GM21723 (cell line): ENCODE measurements around the gene THRB.

Experiments
- ATAC-seq: cut with Tn5 transposase; IDR thresholded peaks from one replicate; pipeline ENCODE4 v1.9.1; 2021; ENCODE audit warnings: mild to moderate bottlenecking, moderate library complexity; ENCODE audit not compliant: unreplicated experiment

THRB gene

DNA sequence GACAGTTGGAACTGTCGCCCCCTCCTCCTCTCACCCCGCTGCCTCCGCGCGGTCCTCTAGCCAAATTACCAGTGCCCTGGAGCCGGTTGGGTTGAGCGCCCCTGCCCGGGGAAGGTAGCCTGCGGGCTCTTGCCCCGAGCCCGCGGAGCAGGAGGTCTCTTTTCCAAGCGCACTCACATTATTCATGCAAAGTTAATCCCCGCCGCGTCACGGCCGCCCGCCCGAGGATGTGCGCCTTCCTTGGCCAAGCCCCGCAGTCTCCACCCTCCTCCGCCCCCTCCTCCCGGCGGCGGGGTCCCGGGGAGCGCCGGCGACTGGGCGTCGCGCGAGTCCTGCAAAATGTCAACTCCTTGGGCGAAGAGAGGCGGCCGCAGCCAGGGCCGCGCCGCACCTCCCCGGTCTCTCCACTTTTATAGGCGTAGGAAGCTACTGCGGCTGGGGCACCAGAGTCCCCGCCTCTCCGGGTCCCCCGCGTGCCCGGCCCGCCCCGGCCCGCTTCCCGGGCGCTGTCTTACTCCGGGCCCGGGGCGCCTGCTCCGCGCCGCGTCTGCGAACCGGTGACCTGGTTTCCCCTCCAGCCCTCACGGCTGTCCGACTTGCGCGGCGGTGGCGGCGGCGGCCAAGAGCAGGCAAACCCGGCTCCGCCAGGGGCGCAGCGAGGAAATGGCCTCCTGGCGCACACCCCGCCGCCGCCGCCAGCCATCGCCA lies at the start of gene THRB:
Gene THRB, minus strand, starts transcription at position 233 of the 708 bp plus-strand sequence.
- peak; percentile 59 for ATAC-seq

DNA sequence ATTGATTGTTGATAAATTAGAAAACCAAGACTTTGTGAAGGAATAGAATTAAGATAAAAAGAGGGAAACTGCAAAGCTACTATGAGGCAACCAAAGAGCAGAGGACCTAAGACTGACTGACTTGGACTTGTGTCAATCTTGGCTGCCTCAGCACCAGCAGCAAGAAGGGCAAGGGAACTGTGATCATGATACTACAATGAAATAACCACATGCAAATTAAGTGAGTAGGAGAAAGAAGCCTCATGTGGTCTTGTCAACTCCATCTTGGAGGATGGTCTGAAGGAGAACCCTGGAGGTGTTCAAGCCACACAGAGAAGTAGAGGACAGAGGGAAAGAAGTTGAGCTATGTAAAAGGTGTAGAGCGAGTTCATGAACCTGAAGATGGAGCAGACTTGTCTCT lies 47.3 kb upstream of the THRB start:
- ATAC-seq: no peak

DNA sequence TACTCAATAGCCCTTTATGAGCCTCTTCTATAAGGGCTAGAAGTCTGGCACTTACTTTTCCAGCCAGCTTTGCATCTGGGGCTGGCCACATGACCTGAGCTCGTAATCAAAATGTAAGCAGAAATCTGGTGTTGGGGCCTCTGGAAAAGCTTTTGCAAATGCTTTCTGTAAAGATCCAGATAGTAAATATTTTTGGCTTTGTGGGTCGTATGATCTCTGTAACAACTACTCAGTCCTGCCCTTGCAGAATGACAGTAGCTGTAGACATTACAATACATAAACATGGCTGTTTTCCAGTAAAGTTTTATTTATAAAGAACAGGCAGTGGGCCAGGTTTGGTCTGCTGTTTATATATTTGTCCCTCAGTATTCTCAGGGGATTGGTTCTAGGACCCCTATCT lies 46.2 kb upstream of the THRB start:
- ATAC-seq: no peak

DNA sequence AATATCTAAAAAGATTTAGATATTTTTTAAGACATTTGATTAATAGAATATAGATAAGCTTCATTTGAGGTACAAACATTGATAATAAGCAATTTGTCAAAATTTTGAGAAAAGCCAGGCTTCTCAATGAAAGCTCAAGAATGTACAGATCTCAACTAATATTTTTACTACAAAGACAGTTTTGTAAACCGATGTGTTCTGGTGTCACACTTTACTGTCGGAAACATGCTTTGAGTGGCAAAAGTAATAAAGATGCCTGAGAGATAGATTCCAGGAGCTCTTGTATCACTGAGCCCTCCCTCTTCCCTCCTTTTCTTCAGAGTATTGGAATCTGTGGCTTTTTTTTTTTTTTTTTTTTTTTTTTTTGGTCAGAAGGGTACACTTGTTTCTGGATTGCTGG lies 45.0 kb upstream of the THRB start:
- ATAC-seq: no peak

DNA sequence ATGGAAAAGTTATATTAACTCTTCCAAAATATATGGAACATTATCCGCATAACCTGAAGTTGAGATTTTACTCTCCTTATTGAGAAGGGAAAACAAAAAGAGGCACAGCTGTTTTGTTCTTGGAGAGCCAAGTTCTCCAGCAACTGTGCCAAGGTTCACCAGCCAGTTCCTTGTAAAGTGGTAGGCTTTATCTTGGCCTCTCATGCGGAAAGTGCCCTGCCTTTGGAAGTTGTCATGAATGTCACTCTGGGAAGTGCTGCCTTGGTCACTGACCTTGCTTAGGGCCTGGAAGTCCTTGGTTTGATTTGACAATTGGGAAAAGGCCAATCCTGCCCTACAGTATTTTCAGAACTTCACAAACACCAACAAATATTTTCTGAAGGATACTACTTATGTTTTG lies 44.2 kb upstream of the THRB start:
- ATAC-seq: no peak

DNA sequence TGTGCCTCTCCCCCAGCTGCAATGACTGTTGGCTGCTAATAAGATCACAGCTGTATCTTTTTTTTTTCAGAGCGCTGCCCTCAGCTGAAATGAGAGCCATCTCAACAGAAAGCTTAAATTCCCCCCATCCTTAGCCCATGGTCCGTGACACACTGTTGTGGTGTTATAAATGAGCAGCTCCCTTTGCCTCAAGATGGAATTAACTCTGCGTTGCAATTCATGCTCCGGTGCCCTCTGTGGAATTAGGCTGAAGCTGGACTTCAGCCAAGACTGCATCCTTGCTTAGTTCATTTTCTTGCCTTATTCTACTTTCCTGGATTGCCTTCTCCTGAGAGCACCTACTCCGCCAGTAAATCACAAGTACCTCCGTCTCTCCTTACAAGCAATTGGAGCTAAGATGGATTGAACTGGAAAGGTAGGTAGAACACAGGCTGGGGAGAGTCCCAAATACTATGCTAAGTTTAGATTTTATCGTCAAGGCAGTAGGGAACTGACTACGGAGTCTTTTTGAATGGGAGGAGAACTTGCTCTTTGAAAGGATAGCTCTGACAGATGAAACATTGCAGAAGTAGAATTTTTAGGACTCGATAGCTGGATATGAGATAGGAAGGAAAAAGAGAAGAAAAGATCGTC lies 39.0 kb upstream of the THRB start:
- ATAC-seq: no peak

DNA sequence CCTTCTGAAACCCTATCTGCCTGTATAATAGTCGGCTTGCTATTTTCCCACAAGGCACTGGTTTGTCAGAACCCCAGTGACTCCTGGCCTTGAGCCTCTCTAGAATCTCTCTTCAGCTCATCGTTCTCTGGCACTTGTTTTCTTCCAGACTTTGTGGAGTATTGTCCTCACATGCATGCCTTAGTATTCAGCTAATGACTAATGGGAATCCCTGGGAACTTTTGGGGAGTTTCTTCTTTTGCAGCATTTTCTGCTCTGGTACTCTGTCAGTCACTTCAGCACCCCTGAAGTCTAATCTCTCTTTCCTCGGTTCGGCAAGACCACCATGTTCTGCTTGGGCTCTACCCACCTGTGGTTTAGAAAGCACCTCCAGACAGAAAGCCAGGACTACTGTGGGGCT lies 35.8 kb upstream of the THRB start:
- ATAC-seq: no peak

DNA sequence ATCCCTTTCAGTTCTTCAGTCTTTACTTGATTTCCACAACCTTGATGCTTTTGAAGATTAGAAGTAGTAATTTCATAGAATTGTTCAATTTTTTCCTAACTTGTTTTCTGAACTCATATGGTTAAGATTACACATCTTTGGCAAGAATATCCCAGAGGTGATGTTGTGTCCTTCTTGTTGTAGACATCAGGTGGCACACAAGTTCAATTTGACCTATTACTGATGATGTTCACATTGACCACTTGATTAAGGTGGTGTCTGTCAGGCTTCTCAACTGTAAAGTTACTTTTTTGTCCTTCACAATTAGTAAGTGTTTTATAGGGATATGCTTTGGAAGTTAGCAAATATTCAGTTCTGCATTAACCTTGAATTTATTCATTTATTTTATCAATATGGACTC lies 34.6 kb upstream of the THRB start:
- no peak for ATAC-seq

DNA sequence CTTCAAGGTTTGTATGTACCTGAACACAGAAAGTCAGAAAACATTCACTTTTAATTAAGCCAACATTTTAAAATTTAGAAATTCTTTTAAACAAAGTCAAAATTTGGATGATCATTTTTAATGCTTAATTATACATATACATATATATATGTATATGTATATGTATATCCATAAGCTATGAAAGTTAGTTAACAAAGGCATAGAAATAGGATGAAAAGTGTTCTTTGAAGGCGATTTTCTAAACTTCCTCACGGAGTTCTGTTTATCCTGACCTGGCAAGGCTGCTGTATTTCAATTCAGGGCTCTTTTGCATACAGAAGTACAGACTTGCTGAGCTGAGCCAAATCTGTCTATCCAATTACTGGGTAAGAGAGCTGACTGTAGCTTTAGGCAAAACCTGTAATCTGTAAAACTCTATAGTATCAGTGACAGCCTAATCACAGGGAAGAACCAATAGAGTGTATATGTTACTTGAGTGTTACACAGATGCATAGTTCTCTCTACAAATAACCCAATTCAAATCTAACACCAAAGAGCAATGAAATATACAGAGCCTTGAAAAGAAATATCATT lies 32.1 kb upstream of the THRB start:
- no peak for ATAC-seq

DNA sequence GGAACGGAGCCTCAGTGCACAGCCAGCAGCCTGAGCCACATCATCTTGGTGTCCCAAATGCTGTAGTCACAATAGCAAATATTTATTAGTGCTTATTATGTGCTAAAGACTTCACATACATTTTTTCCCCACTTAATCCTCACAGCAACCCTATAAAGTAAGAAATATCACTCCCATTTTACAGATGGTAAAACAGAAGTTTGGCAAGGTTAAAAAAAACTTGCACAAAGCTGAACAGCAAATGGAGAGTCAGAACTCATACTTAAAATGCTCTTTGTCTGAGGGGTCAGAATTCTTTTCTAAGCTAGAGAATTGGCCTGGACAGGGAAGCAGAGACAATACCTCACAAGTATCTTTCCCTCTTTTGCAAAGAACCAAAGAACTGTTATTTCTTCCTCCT lies 30.9 kb upstream of the THRB start:
- ATAC-seq: no peak

DNA sequence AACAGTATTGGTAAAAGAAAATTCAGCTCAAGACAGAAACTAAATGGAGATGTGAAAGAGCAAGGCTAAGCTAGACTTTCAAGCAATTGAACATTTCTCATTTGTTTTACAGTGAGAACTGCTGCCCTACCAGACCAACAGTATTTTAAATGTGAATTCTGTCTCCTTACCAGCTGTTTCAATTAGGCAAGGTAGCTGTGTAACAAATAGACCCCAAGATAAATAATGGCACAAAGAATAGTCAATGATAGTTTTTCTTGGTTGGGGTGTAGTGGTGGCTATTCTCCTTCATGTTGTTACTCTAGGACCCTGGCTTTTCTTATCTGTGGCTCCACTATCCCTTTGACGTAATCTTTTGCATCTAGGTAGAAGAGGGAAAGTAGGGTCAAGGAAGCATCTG lies 30.4 kb upstream of the THRB start:
- no peak for ATAC-seq

DNA sequence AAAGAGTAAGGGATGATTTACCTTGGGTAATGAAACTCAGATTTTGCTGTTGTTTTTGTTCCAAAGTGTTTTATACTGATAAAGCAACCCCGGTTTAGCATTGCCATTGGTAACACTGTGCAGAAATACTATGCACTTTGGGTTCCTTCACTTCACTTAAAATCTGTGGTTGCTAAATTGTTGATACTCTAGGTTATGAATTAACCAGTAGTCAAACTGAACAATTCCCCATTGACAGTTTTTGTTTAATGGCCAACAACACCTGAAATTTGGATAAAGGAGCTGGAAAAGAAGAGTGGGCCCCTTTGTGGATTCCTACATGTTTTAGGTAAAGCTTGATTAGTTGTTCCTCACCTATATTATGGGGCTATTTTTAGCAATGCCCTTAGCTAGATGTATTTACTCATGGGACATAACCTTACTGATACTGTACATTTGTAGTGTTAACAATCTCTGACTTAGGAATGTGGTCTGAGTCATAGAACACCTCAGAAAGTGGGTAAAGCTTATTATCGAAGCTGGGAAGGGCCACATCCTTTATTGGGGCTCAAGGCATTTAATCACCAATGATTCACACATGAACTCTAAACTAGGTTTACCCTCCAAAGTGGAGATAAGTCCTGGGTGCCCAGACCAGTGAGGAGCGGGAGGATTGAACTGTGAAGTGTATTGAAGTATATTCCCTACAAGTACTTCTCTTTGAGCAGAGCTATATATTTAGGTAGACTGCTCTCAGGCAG lies 29.5 kb upstream of the THRB start:
- ATAC-seq: no peak

DNA sequence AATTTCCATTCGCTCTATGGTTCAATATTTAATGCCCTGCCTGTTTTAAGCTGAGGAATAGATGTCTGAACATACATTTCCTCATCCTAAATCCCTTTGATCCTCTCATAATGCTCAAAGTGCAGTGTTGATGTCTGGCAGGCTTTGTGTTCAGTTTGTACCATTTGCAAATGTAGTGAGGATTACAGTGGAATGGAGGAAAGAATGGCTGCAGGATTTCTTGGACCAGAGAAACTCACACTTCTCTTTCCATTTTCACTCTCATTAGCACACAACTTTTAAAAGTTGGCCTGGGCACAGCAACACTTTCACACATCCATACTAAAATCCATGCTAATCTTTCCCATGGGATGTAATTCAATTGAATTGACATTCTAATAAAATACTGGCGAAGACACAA lies 28.6 kb upstream of the THRB start:
- ATAC-seq: no peak

DNA sequence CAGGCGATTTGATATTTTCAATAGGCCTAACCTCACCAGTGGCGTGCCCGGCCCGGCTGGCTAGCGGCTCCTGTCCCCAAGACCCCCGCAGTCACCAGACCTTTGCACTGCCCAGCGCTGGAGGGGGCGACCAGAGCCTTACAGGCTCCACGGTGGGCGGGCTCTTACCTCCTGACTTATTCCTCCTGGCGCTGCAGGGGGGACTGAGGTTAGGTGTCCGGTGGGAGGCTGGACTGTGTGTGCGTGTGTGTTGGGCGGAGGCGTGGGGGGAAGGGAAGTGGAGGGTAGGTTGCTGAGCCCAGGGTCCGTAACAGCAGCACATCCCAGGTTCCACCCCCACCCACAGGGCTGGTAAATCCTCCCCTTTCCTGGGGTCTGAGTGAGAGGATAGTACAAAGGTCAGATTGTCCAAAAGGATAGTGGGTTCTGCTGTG lies 27.5 kb upstream of the THRB start:
- ATAC-seq: no peak

DNA sequence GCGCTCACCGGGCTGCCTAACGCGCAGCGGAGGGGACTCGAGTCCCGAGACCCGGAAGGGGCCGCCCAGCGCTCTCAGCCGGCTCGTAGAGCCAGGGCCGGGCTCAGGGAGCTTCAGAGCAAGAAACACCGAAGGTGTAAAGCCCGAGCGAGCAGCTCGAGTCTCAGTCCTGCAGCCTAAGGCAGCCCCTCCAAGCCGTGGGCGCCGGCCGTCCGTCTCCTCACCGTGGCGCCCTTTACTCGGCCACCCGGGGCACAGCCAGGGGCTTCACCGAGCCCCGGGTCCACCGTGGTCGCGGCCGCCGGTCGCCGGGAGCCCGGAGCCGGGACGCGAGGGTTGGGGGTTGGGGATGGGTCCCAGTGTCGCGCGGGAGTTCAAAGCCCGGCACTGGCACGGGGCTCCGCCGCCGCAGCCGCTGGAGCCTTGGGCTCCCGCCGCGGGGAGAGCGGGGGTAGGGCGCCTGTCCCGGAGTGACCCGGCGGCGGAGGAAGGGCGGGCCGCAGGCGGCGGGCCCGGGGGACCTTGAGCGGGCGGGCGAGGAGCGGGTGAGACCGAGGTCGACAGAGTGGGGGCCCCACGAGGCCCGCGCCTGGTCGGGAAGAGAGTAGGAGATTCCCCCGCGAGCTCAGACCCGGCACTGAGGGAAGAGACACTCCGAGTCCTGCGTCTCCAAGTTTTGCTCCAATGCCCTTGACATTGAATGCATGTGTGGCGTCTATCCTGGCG lies 26.9 kb upstream of the THRB start:
- no peak for ATAC-seq

DNA sequence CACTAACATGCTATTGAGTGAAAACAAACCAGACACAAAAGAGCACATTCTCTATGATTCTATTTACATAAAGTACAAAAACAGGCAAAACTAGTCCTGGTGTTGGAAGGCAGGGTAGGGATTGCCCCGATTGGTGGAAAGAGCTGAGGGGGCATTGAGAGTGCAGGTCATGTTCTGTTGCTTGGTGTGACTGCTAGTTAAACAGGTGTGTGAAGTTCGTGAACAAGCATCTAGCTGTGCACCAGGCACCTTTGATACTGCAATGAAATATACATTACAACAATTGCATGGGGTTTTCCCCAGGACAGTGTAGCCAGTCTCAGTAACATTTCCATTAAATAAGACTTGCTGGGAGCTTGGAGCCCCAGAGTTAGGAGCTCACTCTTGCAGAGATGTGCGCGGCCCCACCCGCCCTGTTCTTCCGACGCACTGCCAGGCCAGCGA lies 26.3 kb upstream of the THRB start:
- ATAC-seq: no peak

DNA sequence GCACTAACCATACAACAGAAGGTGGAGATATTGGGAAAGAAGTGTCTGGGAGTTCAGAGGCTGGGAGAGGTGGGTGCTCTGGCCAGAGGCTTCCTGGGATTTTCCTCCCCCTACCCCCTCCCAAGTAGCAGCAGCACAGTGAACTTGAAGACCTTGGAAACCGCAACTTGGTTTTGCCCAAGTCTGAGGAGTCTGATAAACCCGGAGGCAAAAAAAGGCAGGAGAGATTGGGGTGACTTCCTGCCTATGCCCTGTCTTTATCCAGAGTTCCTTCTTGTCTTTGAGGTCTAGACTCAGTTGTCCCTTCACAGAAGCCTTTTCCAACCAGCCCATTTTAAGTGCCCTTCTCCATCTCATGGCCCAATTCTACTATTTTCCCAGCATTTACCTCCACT lies 25.4 kb upstream of the THRB start:
- ATAC-seq: no peak

DNA sequence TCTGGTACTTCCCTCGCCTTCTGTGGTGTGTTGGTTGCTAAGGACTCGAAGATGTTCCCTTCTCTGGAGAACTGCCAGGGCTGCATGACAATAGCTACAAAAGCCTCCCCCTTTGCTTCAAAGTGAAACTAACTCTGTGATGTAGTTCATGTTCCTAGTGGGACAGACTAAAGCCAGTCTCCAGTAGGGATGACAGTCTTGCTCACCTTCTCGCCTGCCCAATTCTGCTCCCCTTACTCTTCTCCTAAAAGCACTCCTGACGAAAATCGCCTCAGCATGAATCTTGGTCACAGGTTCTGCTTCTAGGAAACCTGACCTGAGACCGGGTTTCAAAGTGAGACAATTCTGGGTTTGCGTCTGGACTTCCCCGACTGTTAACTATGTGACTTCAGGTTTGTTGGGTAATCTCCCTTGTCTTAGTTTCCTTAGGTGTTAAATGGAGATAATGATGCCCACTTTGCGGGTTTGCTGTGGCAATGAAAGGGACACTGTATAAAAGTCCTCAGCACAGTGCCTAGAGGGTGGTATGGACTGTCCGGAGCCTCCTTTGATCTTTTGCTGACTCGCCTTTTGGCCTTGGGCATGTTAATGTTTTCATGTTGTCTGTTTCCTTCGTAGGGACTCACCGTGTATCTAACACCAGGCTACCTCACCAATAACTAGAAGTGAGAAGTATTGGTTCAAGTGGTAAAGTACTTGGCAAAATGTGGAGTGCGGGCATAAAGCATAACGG lies 24.9 kb upstream of the THRB start:
- peak; percentile 65 for ATAC-seq

DNA sequence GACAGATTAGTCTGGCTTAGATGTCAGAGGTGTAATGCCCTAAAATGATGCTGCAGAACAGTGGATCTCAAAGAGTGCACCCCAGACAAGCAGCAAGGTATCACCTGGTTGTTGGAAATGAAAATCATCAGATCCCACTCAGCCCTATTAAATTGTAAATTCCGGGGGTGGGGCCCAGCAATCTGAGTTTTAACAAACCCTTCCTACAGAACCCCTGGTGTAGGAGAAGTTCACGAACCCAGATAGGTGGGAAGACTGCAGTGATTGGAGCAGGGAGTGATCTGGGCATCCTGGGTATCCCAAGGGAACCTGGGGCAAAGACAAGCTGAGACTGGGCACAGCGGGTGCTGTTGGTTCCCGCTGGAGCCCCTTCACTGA lies 24.3 kb upstream of the THRB start:
- no peak for ATAC-seq

DNA sequence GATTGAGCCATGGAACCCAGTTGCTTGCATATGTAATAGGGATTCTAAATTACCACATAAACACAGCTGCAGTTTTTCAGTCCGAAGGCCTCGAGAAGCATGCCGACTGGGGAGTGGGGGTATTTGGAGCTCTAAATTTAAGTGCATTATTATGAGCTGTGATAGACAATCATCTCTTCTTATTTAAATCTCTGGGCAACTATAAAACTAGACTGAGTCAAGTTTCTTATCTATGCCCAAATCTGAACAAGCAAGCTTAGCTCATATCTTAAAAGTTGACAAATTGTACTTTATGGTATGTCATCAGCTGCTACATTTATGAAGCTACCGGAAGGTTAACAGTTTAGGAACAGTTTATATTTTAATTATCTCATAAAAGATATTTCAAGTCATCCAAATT lies 19.5 kb upstream of the THRB start:
- ATAC-seq: no peak

DNA sequence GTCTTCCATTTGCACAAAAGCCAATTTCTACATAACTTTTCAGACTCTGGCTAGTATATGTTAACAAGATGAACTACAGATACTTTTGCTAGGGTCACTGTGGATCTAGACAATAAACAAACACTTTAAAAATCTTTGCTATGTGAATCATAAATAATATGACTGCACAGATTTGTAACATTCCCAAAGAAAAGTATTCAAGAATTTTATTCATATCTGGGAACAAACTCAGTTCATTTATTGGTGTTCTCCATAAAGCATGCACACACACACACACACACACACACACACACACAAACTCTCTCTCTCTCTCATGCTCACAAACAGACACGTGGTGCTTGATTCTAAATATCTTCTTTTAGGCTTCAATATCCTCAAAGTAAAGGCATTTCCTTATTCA lies 18.8 kb upstream of the THRB start:
- no peak for ATAC-seq
